GM06990 (cell line): ENCODE results near the gene CEP104.

Experiments used
- DNase-seq: peaks from one replicate; pipeline ENCODE4 v3.0.0-alpha.2; 2011; ENCODE audit not compliant: insufficient read length; ENCODE audit errors: extremely low read depth
- H3K27me3 ChIP-seq: replicated peaks from 2 replicates; pipeline ENCODE4 v1.6.0; 2011; ENCODE audit warnings: low read length; ENCODE audit not compliant: control insufficient read depth, insufficient read depth
- H3K36me3 ChIP-seq: 2 replicates; pipeline ENCODE4 v1.5.1; 2011; ENCODE audit warnings: low read length; ENCODE audit not compliant: control insufficient read depth, insufficient read depth
- H3K4me3 ChIP-seq: replicated peaks from 2 replicates; pipeline ENCODE4 v1.5.1; 2011; ENCODE audit warnings: low read depth, mild to moderate bottlenecking, control low read depth, low read length
- TF ChIP-seq, protein P1 (sequence below): IDR thresholded peaks from 2 replicates; pipeline ENCODE4 v1.5.1; 2011; ENCODE audit warnings: low read length, control low read depth, mild to moderate bottlenecking, inconsistent platforms; ENCODE audit not compliant: insufficient read depth, poor library complexity, severe bottlenecking

The CEP104 gene

DNA sequence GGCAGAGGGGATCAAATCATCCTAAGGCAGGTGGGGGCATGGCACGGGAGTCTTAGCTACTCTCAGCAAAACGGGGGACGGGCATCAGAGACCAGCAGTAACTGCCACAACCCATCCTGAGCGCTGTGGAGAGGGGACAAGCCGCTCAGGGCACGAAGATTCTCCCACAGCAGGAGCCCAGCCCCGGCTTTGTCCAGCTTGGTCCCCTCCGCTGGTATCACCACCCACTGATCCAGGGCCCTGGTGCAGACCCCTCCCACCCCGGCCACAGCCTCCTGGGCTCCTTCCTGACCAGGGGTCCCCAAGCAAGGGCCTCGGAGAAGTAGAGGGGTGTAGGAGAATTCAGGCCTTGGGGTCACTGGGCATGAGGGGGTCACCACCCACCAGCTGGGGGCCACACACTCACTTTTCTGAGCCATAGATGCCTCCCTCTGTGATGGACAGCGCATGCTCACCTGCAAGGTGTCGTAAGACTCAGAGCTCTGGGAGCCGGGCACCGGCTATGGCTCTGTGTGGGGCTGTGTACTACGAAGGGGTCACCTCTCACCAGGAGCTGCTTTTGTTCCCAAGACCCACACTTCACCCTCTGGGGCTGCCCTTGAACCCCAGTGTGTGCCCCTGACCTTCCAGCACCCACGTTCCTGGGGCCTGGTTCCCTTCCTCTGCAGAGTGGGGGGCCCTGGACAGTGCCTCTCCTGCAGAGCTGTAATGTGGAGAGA, 86.8 kb downstream of the CEP104 start:
- TF ChIP-seq, protein P1, sequence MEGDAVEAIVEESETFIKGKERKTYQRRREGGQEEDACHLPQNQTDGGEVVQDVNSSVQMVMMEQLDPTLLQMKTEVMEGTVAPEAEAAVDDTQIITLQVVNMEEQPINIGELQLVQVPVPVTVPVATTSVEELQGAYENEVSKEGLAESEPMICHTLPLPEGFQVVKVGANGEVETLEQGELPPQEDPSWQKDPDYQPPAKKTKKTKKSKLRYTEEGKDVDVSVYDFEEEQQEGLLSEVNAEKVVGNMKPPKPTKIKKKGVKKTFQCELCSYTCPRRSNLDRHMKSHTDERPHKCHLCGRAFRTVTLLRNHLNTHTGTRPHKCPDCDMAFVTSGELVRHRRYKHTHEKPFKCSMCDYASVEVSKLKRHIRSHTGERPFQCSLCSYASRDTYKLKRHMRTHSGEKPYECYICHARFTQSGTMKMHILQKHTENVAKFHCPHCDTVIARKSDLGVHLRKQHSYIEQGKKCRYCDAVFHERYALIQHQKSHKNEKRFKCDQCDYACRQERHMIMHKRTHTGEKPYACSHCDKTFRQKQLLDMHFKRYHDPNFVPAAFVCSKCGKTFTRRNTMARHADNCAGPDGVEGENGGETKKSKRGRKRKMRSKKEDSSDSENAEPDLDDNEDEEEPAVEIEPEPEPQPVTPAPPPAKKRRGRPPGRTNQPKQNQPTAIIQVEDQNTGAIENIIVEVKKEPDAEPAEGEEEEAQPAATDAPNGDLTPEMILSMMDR = no peak
- Histone ChIP-seq H3K27me3 (no peaks in the 10 kb centered on the region; the same call in 1 of the 2 replicates), H3K36me3 (no peaks in the 10 kb centered on the region), H3K4me3 (no peak overlapping the region)
- DNase-seq = no peak

GRCh38 chr1:3768811-3769390, 88.1 kb downstream of the CEP104 start:
- no peak for DNase-seq
- H3K27me3 ChIP-seq = no peaks in the 10 kb centered on the region; the same call in 1 of the 2 replicates
- no peak overlapping the region for H3K4me3 ChIP-seq
- no peaks in the 10 kb centered on the region for H3K36me3 ChIP-seq
- TF ChIP-seq, protein P1 = no peak

DNA sequence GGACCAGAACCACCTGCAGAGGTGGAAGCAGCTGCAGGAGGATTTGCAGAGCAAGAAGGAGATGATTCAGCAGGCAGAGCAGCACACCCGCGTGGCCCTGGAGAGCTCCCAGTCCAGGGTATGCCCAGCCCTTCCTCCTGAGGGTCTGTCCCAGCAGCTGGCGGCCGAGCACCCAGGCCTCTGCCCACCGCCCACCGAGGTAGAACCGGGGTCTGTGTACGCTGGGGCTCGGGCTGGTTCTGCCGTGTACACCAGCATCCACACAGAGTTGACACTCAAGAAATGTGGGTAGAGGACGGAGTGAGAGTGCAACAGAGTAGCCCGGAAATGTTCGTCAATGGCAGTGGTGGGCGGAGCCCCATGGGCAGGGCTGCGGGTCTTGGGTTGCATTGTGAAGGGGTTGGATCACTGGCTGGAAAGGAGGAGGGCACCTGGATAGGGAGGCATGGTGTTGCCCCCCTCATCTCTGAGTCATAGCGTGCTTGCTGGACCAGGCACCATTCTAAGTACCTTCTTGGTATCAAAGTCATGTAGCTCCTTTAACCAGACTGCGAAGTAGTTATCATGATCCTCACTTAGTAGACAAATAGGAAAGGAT, 89.6 kb downstream of the CEP104 start:
- TF ChIP-seq, protein P1 = no peak
- Histone ChIP-seq H3K36me3 (no peaks in the 10 kb centered on the region), H3K27me3 (no peaks in the 10 kb centered on the region; the same call in 1 of the 2 replicates), H3K4me3 (no peak overlapping the region)
- no peak for DNase-seq

GRCh38 chr1:3763351-3764125, 93.5 kb downstream of the CEP104 start:
- TF ChIP-seq, protein P1 = no peak
- Histone ChIP-seq H3K4me3 (no peak overlapping the region), H3K36me3 (no peaks in the 10 kb centered on the region), H3K27me3 (no peaks in the 10 kb centered on the region; the same call in 1 of the 2 replicates)
- no peak for DNase-seq

DNA sequence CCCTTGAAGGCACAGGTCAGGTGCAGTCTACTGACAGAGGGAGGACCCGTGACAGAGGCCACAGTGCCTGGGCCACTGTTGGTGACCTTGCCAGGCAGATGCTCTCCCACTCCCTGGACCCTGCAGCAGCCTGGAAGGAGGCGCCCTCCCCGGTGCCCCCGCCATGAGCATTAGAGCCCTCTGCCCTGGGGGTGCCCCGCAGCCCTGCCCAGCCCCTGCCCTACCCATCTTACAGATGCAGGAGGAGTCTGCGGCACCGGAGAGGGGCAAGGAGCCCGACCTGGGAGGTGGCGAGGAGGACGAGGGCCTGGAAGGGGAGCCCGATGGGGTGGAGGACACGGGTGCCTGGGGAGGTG, 94.2 kb downstream of the CEP104 start:
- Histone ChIP-seq H3K36me3 (no peaks in the 10 kb centered on the region), H3K4me3 (no peak overlapping the region), H3K27me3 (no peaks in the 10 kb centered on the region; the same call in 1 of the 2 replicates)
- no peak for DNase-seq
- TF ChIP-seq, protein P1 = no peak
